Epithelial cell of esophagus (primary cell): ENCODE results near the gene MRPS18B.
"Not testable (repeated sequence)": the region's sequence is repeated elsewhere in the genome, so short reads cannot be mapped to it uniquely, and the experiment has no call there.

Experiments
- DNase-seq: peaks from one replicate; pipeline ENCODE4 v3.0.0; 2010; ENCODE audit warnings: low read depth
- H3K4me3 ChIP-seq: 2 replicates; pipeline ENCODE4 v1.5.1; 2011; ENCODE audit warnings: mild to moderate bottlenecking, low read length, control low read depth
- CTCF ChIP-seq: IDR thresholded peaks from 2 replicates; pipeline ENCODE4 v1.5.1; 2011; ENCODE audit warnings: low read depth, mild to moderate bottlenecking, low read length, control low read depth, inconsistent platforms; ENCODE audit not compliant: insufficient read depth; ENCODE audit errors: missing control alignments

The MRPS18B gene

GRCh38 chr6:30664994-30665767 is 47.5 kb downstream of the MRPS18B start:
- no peak overlapping the region for H3K4me3 ChIP-seq
- no peak for TF ChIP-seq CTCF
- no peak for DNase-seq

- H3K4me3 ChIP-seq, result not testable (repeated sequence)
- DNase-seq, result peak; percentile 28
These were observed 48.7 kb downstream of the MRPS18B start for GRCh38 chr6:30666300-30666699.

GRCh38 chr6:30670760-30671527 is 53.3 kb downstream of the MRPS18B start:
- peak; percentile 22 for TF ChIP-seq CTCF

GRCh38 chr6:30672445-30673253 is 55.0 kb downstream of the MRPS18B start, which contains the start of gene DHX16:
Gene DHX16, minus strand, starts transcription at chr6:30673006. Its CDS starts 165 bp downstream, at chr6:30672841.
- H3K4me3 ChIP-seq, result peak within 1 kb of the TSS; percentile 87
- DNase-seq, result peak; percentile 99
- TF ChIP-seq CTCF, result peak; percentile 85

More at GRCh38 chr6:30670760-30671527, 53.3 kb downstream of the MRPS18B start:
- H3K4me3 ChIP-seq, result no peak overlapping the region
- DNase-seq, result no peak
